Thymus (tissue), 11 donors: ENCODE measurements around the gene DTYMK. TPM values are rescaled to one million over a fixed set of nuclear protein-coding genes. Genes with fewer than 3 reads are reported as not detected.

ENCODE experiments used
- DNase-seq, 9 donors: peaks; one replicate each; pipeline ENCODE4 v3.0.0-alpha.2; 2013; ENCODE audit warnings: low spot score in 9 of 9, low read depth in 6 of 9, missing footprints in 1 of 9
- H3K27ac ChIP-seq, 2 donors: one replicate each; pipeline ENCODE4 v1.5.1; 2013; ENCODE audit warnings: control low read depth in 1 of 2, low read depth in 1 of 2, low read length in 1 of 2, mild to moderate bottlenecking in 1 of 2, moderate library complexity in 1 of 2
- H3K27me3 ChIP-seq, 2 donors: one replicate each; pipeline ENCODE4 v1.5.1; 2013; ENCODE audit warnings: low read length in 1 of 2; ENCODE audit not compliant: control insufficient read depth in 2 of 2, insufficient read depth in 1 of 2
- H3K36me3 ChIP-seq, 2 donors: one replicate each; pipeline ENCODE4 v1.5.1; 2013; ENCODE audit warnings: low read length in 1 of 2, mild to moderate bottlenecking in 1 of 2, moderate library complexity in 1 of 2; ENCODE audit not compliant: control insufficient read depth in 2 of 2, insufficient read depth in 2 of 2
- H3K4me1 ChIP-seq, 2 donors: one replicate each; pipeline ENCODE4 v1.5.1; 2013; ENCODE audit warnings: low read length in 2 of 2; ENCODE audit not compliant: control insufficient read depth in 2 of 2, insufficient read depth in 2 of 2
- H3K4me3 ChIP-seq, 2 donors: one replicate each; pipeline ENCODE4 v1.5.1; 2013; ENCODE audit warnings: low read length in 2 of 2, control low read depth in 1 of 2, mild to moderate bottlenecking in 1 of 2
- H3K9me3 ChIP-seq, 2 donors: one replicate each; pipeline ENCODE4 v1.5.1; 2013; ENCODE audit warnings: low read length in 1 of 2, mild to moderate bottlenecking in 1 of 2; ENCODE audit not compliant: control insufficient read depth in 2 of 2, insufficient read depth in 1 of 2
- WGBS: extraction: QIAGEN DNeasy Blood & Tissue Kit; methylation state at CpG from one replicate; pipeline ENCODE4 v1.1.7; 2013; 5-methylcytosine and 5-hydroxymethylcytosine counted together
- polyA plus RNA-seq: library from polyadenylated mRNA; stranded (reverse); fragments of 200-250 nt; gene quantifications from one replicate; pipeline ENCODE4 v1.2.3, GENCODE V29; 2013
- total RNA-seq: library from RNA; stranded (reverse); fragments of 120-200 nt; gene quantifications from one replicate; pipeline ENCODE4 v1.2.4, GENCODE V29; 2013
- donor health status: healthy.

DTYMK gene
- total and polyA plus RNA-seq, 2 donors: 20.3 to 44.4 TPM

- Histone ChIP-seq H3K27me3 (no peaks in the 10 kb centered on the region), H3K9me3 (no peaks in the 10 kb centered on the region), H3K4me3 (no peak overlapping the region), H3K27ac (peak overlapping the region in 1 of 2 donors; percentile 42), H3K4me1 (no peaks in the 10 kb centered on the region), H3K36me3 (peaks cover 30 to 31% of the 10 kb centered on the region in 2 donors)
- 93% methylated on average over 11 of the region's 11 CpGs for WGBS
- no peak for DNase-seq
Measured at GRCh38 chr2:241629762-241630435, 56.7 kb downstream of the DTYMK start.

GRCh38 chr2:241627675-241628074, 58.9 kb downstream of the DTYMK start:
- H3K9me3 ChIP-seq: no peaks in the 10 kb centered on the region
- no peak overlapping the region for H3K27ac ChIP-seq
- H3K36me3 ChIP-seq: peaks cover 20 to 23% of the 10 kb centered on the region in 2 donors
- DNase-seq: no peak
- no peaks in the 10 kb centered on the region for H3K4me1 ChIP-seq
- H3K4me3 ChIP-seq: no peak overlapping the region
- no peaks in the 10 kb centered on the region for H3K27me3 ChIP-seq
- 96% methylated on average over 10 of the region's 10 CpGs for WGBS

Other genes starting within 250 kb of the DTYMK start
- 86.6 TPM for gene STK25, start 178.2 kb downstream of the DTYMK start, total RNA-seq
- 198 TPM for gene STK25, start 178.2 kb downstream of the DTYMK start, polyA plus RNA-seq
- 2.5 TPM for gene BOK, start 128.1 kb downstream of the DTYMK start, total RNA-seq
- gene BOK, start 128.1 kb downstream of the DTYMK start, polyA plus RNA-seq: 5.1 TPM
- gene THAP4, start 49.7 kb downstream of the DTYMK start, total RNA-seq: 36.8 TPM
- gene THAP4, start 49.7 kb downstream of the DTYMK start, polyA plus RNA-seq: 34.0 TPM
- gene ATG4B, start 49.1 kb downstream of the DTYMK start, total RNA-seq: 30.9 TPM
- 68.0 TPM for gene ATG4B, start 49.1 kb downstream of the DTYMK start, polyA plus RNA-seq
- gene ING5, start 15.2 kb upstream of the DTYMK start, total RNA-seq: 29.8 TPM
- gene ING5, start 15.2 kb upstream of the DTYMK start, polyA plus RNA-seq: 47.3 TPM
- gene D2HGDH, start 47.8 kb upstream of the DTYMK start, total RNA-seq: 6.4 TPM
- gene D2HGDH, start 47.8 kb upstream of the DTYMK start, polyA plus RNA-seq: 51.0 TPM
- gene GAL3ST2, start 90.0 kb upstream of the DTYMK start, total RNA-seq: 0.09 TPM
- gene GAL3ST2, start 90.0 kb upstream of the DTYMK start, polyA plus RNA-seq: 0.02 TPM
- 0.05 TPM for gene NEU4, start 122.4 kb upstream of the DTYMK start, total RNA-seq
- 1.1 TPM for gene NEU4, start 122.4 kb upstream of the DTYMK start, polyA plus RNA-seq
- 16.0 TPM for gene PDCD1, start 172.1 kb upstream of the DTYMK start, total RNA-seq
- gene PDCD1, start 172.1 kb upstream of the DTYMK start, polyA plus RNA-seq: 12.7 TPM
- 0.66 TPM for gene RTP5, start 182.9 kb upstream of the DTYMK start, total RNA-seq
- 3.7 TPM for gene RTP5, start 182.9 kb upstream of the DTYMK start, polyA plus RNA-seq